GM19324 (cell line): ENCODE data around the gene BCL11A.
A peak's percentile ranks its signal among the peaks of the same experiment; 100 is the strongest.

ENCODE experiments used
- ATAC-seq: cut with Tn5 transposase; IDR thresholded peaks from one replicate; pipeline ENCODE4 v1.9.1; 2021; ENCODE audit warnings: mild to moderate bottlenecking, moderate library complexity; ENCODE audit not compliant: unreplicated experiment, low FRiP score

The BCL11A gene

DNA sequence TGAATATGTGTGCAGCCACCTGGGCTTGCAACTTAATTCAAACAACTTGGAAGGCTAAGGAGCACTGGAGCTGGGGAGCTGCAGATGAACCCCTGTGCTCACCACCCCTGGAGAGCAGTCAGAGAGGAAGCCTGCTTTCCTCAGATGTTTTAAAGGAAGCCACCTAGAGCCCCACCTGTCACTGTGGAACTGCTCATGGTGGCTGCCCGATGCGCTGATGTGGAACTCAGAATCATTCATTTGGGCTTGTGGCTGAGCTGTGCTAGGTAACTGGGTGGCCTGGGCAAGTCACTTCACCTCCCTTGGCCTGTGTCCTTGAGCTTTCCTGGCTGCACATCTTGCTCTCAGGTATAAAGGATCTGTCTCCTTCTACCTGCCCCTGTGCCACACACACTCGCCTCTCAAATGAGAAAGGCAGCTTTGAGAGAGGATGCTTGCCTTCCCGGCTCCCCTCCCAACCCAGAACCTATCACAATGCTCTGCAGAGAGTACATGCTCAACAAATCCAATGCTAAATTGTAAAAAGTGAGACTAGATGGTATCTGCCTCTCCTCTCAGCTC, 41.3 kb downstream of the BCL11A start:
- no peak for ATAC-seq

DNA sequence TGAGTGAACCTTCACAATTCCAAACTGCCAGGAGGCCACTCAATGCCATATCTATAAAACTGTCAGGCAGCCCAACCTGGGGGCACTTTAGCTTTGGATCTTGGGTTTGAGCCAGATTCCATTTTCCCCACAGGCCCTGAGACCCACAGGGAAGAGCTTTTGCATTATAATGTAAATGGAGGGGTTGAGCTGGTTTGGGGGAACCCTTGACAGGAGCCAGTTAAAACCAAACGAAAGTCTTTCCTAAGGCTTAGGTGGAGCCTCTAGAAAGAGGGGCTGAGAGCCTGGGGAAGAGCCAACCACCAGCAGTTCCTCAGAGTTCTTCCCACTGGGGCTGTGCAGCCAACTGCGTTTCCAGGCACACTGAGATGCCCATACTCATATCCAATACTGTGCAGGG, 42.7 kb downstream of the BCL11A start:
- no peak for ATAC-seq

DNA sequence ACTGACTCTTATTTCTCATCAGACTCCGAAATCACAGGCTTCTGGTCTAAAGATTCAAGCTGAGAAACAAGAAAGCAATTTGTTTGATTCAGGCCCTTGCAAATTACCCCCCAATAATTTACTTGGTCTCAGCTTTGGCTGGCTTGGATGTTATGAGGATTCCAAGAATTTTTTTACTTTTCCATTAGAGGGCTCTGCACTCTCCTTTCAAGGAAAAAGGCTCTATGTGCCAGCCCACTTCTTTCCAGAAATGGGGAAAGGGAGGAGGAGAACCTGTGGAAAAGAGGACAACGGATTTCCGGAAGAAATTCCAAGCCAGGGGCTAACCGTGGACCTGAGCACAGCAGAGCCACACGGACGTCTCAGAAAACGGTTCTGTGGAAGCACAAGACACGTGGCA, 44.4 kb downstream of the BCL11A start:
- no peak for ATAC-seq

DNA sequence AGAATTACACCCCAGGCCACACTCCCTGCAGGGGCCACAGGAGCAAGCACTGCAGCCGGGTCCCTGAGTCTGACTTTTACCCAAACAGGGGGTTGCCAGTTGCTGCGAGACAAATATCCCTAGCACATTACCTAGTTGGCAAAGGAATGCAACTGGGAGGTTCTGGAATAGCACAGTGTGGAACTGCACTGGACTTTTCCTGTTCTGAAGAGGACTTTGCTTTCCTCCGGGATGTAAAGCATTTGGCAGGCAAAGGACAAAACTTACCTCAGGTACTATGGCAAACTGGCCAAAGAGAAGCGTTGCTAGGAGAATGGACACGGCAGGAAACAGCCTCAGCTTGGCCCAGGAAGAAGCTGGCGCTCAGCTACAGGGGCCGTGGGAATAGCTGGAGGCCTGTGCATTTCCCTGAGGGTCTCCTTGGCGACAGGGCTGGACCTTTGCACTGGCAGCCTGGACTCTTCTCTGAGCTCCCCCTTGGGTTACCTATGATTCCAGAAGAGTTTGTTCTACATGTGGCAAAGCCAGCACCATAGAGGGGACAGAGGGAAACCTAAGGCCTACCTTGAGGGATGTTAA, 45.0 kb downstream of the BCL11A start:
- ATAC-seq, result no peak

DNA sequence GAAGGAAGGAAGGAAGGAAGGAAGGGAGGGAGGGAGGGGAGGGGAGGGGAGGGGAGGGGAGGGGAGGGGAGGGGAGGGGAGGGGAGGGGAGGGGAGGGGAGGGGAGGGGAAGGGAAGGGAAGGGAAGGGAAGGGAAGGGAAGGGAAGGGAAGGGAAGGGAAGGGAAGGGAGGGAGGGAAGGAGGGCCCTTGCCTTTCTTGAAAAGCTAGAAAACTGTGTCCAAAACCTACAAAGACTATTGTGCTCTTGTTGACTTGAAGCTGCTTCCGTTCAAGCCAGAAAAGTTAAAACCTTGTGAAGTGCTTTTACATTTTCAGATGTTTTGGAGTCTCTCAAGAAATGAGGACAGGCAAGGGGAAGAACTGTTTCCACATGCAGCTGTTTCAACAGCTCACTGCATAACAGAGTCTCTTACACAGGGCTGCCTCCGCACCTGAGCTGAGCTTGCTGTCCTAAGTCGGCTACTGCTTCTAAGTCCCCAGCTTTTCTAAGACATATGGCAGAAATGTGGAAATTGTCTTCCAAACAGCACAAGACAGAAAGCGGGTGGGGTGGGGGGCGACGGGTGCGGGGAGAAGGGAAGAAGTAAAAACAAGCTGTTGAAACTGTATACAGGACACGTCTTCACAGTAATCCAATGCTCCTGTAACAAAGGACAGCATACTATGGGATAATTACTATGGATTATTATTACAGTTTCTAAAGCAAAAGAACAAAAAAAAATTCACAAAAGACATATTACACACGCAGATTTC, 46.1 kb downstream of the BCL11A start:
- no peak for ATAC-seq

DNA sequence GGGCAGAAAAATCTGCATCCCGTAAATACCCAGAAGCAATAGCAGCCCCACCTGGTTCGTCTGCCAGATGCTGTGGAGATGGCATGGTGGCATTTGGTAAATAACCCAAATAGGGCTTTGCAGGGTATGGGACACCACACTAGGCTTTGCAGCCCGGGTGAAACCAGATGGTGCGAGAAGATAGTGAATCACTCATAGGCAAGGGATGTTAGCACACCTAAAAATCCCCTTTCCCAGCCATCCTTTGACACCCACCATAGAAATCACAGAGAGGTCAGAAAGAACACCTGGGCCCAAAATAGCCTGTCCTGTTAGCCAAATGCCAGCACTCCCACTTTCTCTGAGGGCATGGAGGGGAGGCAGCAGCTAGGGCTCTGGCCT, 47.6 kb downstream of the BCL11A start:
- ATAC-seq, result no peak

DNA sequence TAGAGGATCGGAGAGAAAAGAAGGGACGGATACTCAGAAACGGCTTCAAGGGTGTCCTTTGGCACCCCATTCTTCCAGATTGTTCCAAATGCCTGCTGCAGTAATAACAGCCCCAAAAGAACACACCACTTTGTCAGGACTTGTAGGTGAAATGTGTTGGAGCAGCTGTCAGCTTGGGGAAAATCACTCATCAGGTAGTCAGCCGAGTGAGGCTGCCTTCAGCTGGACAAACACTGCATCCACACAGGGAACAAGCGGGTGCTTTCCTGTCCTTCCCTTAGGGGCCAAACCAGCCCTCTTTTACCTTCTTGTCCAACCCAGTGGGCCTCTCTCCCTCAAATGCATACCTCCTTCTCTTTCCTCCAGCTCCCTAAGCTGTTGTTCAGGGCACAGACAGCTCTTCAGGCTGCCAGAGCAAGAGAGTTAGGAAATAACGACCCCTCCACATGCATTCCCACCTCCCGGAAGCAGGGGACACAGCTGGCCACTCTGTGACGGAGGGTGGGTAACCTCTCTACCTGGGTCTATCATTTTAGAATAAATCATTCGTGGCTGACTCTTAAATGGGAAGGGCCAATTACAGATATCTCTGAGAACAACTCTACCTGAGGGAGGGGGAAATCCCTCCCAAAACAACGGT, 48.1 kb downstream of the BCL11A start:
- ATAC-seq, result no peak

DNA sequence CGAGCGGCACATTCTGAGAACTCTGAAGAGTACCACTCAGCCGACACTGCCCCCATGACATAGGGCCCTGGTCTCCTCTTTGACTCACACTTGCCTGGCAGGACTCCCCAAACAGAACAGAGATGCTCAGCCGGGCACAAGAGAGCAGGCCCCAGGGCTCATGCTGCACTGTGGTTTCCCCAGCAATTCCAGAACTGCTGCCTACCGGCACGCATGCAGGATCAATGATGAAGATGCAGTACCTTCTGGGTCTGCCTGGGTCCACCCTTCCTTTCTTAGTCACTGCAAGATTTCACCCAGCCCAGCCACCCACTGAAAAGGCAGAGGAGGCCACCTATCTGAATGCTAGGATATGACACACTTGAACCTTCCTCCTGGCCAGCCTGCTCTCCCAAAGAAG, 49.4 kb downstream of the BCL11A start:
- ATAC-seq, result no peak

DNA sequence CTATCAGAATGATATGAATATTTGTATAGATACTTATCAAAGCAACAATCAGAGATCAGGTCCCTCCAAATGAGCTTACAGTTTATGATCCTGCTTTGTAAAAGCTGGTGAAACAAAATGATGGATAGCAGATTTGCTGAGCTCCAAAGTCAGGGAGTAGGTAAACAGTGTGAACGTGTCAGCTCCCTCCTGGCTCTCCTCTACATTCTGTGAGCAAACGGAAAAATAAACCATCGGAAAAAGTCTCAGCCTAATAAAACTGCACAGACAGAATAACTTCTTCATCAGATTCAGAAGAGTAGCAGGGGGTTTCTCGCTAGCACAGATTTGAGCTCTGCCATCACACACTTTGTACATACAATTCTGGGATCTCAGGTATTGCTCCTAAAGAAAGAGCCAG, 51.3 kb downstream of the BCL11A start:
- no peak for ATAC-seq

DNA sequence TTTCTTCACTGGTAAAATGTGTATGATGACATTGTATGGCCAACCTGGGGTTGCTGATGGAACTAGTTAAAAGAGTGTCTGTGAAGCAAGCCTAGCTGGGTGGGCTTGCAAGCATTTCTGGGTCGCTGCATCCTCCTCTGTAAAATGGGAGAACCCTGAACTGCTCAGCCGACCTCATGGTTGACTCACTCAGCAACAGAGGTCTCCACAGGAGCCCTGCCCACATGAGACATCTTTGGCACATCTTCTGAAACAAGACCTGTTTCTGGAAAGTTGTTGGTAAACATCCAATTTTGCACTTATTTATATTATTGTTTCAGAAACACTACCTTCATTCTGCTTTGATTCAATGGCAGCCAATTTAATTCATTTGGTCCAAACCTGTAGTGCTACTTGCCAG, 52.6 kb downstream of the BCL11A start:
- ATAC-seq, result no peak

DNA sequence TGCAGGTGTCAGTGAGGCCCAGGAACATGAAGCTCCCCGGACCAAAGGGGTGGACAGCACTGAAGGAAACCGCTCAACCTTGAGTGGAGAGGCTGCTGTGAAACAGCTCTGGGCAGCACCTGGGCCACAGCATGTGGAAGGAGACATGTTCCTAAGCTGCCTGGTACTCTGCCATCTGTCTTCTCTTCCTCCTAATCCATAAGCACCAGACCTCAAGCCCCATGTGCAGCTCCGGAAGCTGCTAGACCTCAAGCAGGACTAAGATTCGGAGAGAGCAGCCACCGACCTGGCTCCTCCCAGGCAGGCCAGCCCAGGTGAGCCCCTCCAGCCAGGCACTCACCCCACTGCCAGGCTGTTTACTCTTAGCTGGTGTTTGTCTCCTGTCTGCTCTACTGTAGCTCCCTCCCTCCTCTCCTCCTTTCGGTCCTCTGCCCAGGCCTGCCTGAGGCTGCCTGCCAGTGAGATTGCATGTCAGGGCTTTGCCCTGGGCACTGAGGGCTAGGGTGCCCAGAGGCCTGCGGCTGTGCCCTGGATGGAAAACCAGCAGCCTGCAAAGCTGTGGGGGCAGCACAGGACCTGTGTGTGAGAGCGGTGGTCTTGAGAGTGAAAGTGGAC, 53.7 kb downstream of the BCL11A start:
- ATAC-seq, result peak; percentile 51

DNA sequence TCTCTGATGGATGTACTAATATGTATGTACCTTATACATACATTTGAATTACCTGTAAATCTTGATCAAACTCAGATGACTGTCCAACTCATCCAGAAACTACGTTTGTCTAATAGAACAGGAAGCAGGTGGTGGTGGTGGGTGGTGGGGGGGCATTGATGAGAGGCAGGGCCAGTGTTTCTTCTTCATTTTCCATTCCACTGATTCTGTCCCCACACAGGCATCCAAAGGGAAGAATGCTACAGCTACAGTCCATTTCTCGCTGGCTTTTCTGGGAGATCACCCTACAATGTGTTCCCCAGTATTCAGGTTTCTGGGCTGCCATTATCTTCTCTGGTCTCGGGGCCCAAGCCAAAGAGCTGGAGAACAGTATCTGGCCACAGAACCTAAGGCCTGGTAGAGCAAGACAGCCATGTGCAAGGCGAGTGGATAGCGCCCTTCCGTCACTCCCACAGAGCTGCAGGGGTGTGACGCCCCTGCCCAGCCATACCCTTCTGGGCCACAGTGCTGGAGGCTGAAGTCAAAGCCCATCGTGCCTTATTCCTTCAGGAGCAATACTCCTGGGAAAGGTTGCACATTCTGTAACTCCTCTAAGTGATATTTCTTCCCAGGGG, 54.5 kb downstream of the BCL11A start:
- no peak for ATAC-seq

DNA sequence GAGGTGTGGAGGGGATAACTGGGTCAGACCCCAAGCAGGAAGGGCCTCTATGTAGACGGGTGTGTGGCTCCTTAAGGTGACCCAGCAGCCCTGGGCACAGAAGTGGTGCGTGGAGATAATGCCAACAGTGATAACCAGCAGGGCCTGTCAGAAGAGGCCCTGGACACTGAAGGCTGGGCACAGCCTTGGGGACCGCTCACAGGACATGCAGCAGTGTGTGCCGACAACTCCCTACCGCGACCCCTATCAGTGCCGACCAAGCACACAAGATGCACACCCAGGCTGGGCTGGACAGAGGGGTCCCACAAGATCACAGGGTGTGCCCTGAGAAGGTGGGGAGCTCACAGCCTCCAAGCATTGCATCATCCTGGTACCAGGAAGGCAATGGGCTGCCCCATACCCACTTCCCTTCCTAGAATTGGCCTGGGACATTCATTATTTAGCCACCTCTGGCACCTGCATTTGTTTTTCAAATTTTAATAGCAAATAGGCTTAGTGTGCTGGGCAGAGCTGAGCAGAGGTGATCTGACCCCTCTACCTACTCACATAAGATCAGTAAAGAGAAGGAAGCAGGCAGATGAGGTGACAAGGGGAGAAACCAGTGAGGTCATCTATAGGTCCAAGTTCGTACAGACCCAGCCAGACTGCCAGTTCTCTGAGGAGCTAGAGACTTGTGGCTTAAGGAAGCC, 55.2 kb downstream of the BCL11A start:
- ATAC-seq, result no peak

DNA sequence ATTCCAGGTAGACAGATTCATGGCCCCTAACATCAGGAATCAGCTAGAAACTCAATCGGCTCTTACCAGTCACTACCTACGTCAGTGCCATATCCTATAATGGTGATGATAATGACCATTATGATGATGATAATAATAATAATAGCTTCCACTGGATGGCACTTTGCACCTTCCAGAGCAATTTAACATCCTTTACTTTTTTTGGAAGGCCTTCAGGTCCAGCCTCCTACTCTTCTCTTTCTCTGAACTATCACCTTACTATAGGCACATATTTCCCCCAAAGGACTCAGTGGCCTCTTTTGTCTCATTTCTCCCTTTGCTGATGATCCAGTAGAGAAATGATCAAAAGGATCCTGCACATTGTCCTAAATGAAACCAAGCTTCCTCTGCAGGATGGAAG, 56.0 kb downstream of the BCL11A start:
- no peak for ATAC-seq

DNA sequence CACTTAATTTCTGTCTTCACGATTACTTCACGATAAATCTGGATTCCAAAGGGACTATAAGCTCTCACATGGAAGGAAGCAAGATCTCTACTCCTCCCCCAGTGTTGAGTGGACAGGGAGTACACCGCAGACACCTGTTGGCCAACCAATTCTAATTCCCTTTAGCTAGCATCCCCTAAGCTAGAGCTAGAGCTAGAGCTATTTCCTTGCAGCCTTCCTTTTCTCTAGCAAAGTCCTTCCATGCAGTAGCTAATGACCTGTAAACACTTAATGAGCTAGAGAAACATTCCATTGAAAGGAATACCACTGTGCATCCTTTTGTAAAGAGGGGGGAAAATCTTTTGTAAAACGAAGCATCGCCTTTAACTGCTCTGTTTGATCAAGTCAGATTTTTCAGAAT, 56.5 kb downstream of the BCL11A start:
- no peak for ATAC-seq

DNA sequence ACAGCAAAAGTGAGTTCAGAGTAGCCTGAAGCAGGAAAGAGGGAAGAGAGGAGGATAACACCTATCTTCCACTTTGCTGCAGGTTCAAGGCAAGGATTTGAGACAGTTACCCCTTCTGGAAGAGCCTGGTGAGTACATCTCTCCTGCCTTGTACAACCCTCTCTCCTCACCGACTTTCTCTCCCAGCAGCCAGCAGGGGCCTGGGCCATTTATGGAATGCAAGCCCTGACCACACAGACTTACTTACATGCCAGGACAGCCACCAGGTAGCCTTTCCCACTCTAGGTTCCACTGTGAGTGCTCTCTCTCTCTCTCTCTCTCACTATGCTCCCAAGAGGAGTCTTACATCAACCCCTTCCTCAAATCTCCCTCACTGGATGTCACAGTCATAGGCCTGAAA, 57.0 kb downstream of the BCL11A start:
- no peak for ATAC-seq

DNA sequence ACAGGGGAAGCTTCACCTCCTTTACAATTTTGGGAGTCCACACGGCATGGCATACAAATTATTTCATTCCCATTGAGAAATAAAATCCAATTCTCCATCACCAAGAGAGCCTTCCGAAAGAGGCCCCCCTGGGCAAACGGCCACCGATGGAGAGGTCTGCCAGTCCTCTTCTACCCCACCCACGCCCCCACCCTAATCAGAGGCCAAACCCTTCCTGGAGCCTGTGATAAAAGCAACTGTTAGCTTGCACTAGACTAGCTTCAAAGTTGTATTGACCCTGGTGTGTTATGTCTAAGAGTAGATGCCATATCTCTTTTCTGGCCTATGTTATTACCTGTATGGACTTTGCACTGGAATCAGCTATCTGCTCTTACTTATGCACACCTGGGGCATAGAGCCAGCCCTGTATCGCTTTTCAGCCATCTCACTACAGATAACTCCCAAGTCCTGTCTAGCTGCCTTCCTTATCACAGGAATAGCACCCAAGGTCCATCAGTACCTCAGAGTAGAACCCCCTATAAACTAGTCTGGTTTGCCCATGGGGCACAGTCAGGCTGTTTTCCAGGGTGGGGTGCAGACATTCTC, 58.3 kb downstream of the BCL11A start:
- no peak for ATAC-seq

DNA sequence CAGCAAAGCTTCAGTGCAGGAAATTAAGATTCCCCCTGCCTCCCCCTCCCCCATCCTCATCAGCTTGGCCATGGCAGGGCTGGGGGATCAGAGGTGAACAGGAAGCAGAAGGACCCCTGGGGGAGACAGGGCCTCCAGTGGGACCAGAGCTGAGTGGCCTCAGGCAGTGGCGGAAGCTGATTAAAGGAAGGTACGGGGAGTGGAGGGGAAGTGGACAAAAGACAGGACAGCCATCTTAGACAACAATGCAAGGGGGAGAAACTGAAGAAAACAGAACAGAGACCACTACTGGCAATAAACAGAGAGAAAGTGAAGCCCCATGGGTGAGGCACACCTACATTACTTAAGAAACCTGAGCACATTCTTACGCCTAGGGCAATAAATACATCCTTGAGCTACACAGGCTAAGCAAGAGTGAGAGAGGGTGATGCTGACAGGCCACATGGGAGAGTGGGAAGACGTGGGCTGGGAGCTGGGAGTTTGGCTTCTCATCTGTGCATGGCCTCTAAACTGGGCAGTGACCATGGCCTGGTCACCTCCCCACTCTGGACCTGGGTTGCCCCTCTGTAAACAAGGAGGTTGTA, 59.6 kb downstream of the BCL11A start:
- ATAC-seq, result no peak

DNA sequence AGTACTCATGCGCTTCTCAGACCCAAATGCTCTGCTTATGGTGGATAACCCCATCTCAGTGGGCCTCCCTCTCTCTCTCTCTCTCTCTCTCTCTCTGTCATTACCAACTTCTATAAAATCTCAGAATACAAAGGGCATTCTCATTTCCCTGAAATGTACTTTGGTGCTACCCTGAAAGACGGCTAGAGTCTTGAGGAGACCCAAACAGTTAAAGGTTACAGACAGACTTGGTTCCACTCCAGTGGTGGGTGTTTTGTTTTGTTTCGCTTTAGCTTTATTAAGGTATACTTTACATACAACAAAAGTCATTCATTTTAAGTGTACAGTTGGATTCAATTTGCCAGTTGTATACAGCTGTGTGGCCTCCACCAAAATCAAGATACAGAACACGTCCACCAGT, 60.9 kb downstream of the BCL11A start:
- peak; percentile 50 for ATAC-seq

DNA sequence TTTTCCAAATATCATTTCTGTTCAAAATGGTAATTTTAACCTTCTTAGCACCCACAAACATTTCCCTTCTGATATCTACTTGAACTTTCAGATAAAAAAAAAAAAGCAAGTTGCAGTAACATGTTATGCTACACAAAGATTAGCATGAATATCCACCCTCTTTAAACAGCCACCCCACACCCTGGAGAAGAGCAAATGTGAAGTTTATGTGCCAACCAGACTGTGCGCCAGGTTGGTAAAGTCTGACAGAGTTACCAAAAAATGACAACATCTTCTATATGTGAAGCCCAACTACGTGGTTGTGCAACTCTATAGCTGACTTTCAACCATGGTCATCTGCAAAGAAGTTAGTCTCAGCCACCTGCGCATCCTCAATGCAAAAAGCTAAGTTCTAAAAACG, 62.6 kb downstream of the BCL11A start:
- ATAC-seq, result no peak
